PFSK-1 (cell line): ENCODE data around the gene ARHGAP21.
A peak's percentile ranks its signal among the peaks of the same experiment; 100 is the strongest.

Experiments used
- FOXP2 ChIP-seq: optimal IDR thresholded peaks from 2 replicates; pipeline ENCODE3; 2011; ENCODE audit warnings: borderline replicate concordance, control low read depth, inconsistent platforms; ENCODE audit not compliant: insufficient read depth; ENCODE audit errors: extremely low read length, extremely low read depth
- POLR2AphosphoS5 ChIP-seq: IDR thresholded peaks from 2 replicates; pipeline ENCODE4 v1.6.1; 2012; ENCODE audit warnings: low read depth, mild to moderate bottlenecking, control low read depth, low read length, moderate library complexity
- SIN3A ChIP-seq: IDR thresholded peaks from 2 replicates; pipeline ENCODE4 v1.6.1; 2012; ENCODE audit warnings: mild to moderate bottlenecking, low read length, moderate library complexity, borderline replicate concordance; ENCODE audit not compliant: insufficient read depth
- TAF1 ChIP-seq: IDR thresholded peaks from 2 replicates; pipeline ENCODE4 v1.6.1; 2012; ENCODE audit warnings: low read length, control low read depth, borderline replicate concordance; ENCODE audit not compliant: insufficient read depth
- TF ChIP-seq, protein P1 (sequence below), 2 experiments: IDR thresholded peaks; 2 replicates each; pipeline versions ENCODE4 v1.6.1 to v1.8.0; 2011 to 2012; ENCODE audit warnings: low read depth in 2 of 2, low read length in 2 of 2, control low read depth in 1 of 2, inconsistent platforms in 1 of 2, mild to moderate bottlenecking in 1 of 2, moderate library complexity in 1 of 2; ENCODE audit not compliant: insufficient read depth in 1 of 2

Gene ARHGAP21

GRCh38 chr10:24727786-24728185 lies 4.1 kb upstream of the ARHGAP21 start:
- TF ChIP-seq, protein P1, sequence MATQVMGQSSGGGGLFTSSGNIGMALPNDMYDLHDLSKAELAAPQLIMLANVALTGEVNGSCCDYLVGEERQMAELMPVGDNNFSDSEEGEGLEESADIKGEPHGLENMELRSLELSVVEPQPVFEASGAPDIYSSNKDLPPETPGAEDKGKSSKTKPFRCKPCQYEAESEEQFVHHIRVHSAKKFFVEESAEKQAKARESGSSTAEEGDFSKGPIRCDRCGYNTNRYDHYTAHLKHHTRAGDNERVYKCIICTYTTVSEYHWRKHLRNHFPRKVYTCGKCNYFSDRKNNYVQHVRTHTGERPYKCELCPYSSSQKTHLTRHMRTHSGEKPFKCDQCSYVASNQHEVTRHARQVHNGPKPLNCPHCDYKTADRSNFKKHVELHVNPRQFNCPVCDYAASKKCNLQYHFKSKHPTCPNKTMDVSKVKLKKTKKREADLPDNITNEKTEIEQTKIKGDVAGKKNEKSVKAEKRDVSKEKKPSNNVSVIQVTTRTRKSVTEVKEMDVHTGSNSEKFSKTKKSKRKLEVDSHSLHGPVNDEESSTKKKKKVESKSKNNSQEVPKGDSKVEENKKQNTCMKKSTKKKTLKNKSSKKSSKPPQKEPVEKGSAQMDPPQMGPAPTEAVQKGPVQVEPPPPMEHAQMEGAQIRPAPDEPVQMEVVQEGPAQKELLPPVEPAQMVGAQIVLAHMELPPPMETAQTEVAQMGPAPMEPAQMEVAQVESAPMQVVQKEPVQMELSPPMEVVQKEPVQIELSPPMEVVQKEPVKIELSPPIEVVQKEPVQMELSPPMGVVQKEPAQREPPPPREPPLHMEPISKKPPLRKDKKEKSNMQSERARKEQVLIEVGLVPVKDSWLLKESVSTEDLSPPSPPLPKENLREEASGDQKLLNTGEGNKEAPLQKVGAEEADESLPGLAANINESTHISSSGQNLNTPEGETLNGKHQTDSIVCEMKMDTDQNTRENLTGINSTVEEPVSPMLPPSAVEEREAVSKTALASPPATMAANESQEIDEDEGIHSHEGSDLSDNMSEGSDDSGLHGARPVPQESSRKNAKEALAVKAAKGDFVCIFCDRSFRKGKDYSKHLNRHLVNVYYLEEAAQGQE (IDR thresholded peaks at IDR 0.05; ENCODE audit: insufficient read depth in 1 of 2, low read depth in 2 of 2, low read length in 2 of 2): no peak
- TF ChIP-seq POLR2AphosphoS5: no peak
- TF ChIP-seq TAF1: no peak

GRCh38 chr10:24726626-24727025 lies 2.9 kb upstream of the ARHGAP21 start:
- TF ChIP-seq TAF1: no peak
- no peak for TF ChIP-seq SIN3A
- TF ChIP-seq, protein P1 (IDR thresholded peaks at IDR 0.05; ENCODE audit: insufficient read depth in 1 of 2, low read depth in 2 of 2, low read length in 2 of 2): no peak
- no peak for TF ChIP-seq FOXP2
- no peak for TF ChIP-seq POLR2AphosphoS5

GRCh38 chr10:24724381-24725228 lies 918 bp upstream of the ARHGAP21 start:
- TF ChIP-seq POLR2AphosphoS5 (peak; percentile 51; the same call in 1 of the 2 replicates), FOXP2 (no peak), SIN3A (no peak)
- TF ChIP-seq, protein P1 (IDR thresholded peaks at IDR 0.05; ENCODE audit: insufficient read depth in 1 of 2, low read depth in 2 of 2, low read length in 2 of 2): no peak

- TF ChIP-seq FOXP2 (no peak), SIN3A (no peak), POLR2AphosphoS5 (no peak), TAF1 (no peak)
- TF ChIP-seq, protein P1 (IDR thresholded peaks at IDR 0.05; ENCODE audit: insufficient read depth in 1 of 2, low read depth in 2 of 2, low read length in 2 of 2): no peak
Observed at GRCh38 chr10:24723386-24723787, 300 bp downstream of the ARHGAP21 start.
